Tibial nerve (tissue), 3 donors: Measurements from ENCODE around the gene APBA3.

Experiments
- POLR2A ChIP-seq, 2 donors: fragments of 450-650 bp; IDR thresholded peaks; one replicate each; pipeline ENCODE4 v1.6.1; 2017; ENCODE audit warnings: antibody characterized with exemption in 2 of 2, mild to moderate bottlenecking in 2 of 2, moderate library complexity in 2 of 2
- TF ChIP-seq, protein P1 (sequence below), 5 experiments: fragments of 200-600 bp in 3 of 5; fragments of 450-650 bp in 2 of 5; sonication (generic) in 3 of 5; IDR thresholded peaks; one replicate each; pipeline ENCODE4 v1.5.1; 2016 to 2019; ENCODE audit warnings: antibody characterized with exemption in 5 of 5, mild to moderate bottlenecking in 3 of 5, moderate library complexity in 2 of 5

DNA sequence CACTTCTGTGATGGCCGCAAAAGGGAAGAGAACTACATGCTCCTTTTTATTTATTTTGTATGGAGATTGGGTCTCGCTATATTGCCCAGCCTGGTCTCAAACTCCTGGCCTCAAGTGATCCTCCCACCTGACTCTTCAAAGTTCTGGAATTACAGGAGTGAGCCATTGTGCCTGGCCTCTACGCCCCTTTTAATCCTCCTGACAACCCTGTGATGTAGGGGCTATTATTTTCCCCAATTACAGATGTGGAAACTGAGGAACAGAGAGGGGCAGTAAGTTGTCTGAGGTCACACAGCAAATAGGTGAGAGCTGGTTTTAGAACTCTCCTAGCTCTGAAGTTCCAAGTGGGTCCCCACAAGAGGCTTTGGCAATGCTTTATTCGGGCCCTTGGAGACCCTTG lies 41.6 kb downstream of the APBA3 start:
- no peak for TF ChIP-seq POLR2A (IDR thresholded peaks at IDR 0.05)
- TF ChIP-seq, protein P1, sequence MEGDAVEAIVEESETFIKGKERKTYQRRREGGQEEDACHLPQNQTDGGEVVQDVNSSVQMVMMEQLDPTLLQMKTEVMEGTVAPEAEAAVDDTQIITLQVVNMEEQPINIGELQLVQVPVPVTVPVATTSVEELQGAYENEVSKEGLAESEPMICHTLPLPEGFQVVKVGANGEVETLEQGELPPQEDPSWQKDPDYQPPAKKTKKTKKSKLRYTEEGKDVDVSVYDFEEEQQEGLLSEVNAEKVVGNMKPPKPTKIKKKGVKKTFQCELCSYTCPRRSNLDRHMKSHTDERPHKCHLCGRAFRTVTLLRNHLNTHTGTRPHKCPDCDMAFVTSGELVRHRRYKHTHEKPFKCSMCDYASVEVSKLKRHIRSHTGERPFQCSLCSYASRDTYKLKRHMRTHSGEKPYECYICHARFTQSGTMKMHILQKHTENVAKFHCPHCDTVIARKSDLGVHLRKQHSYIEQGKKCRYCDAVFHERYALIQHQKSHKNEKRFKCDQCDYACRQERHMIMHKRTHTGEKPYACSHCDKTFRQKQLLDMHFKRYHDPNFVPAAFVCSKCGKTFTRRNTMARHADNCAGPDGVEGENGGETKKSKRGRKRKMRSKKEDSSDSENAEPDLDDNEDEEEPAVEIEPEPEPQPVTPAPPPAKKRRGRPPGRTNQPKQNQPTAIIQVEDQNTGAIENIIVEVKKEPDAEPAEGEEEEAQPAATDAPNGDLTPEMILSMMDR (IDR thresholded peaks at IDR 0.05) = no peak
